Measurements from ENCODE around the gene HPX.

- no peak for TF ChIP-seq CTCF (IDR thresholded peaks at IDR 0.05; ENCODE audit: insufficient read depth, low read depth, low read length)
- TF ChIP-seq EZH2 (IDR thresholded peaks at IDR 0.05; ENCODE audit: insufficient read depth, low read length) = no peak
Observed at GRCh38 chr11:6440906-6441358, at the start of gene HPX.

Data from astrocyte (in vitro differentiated cells and primary cell).